GM12878 (cell line): ENCODE measurements around the gene NTM. TPM values are rescaled to one million over a fixed set of nuclear protein-coding genes. Genes with fewer than 3 reads are reported as not detected.

Experiments used
- ATAC-seq: fragments of 200-7000 bp; cut with Tn5 transposase; 3 replicates; pipeline ENCODE4 v1.9.1; 2020; ENCODE audit warnings: mild to moderate bottlenecking, moderate library complexity
- BruUV-seq: library from RNA; stranded (reverse); fragments of 400-500 nt; replicated peaks from 2 replicates; lab custom pipeline; 2021; lab: Mats Ljungman, UMichigan
- CTCF ChIA-PET: fragments of 300-600 bp; sonication (Branson Sonifier 250); formaldehyde crosslinking; extraction: SDS; loops from one replicate; lab custom pipeline; 2021; ENCODE audit warnings: inconsistent platforms; lab: Yijun Ruan, JAX
- POLR2A ChIA-PET: fragments of 350-600 bp; formaldehyde crosslinking; extraction: SDS; loops from one replicate; lab custom pipeline; 2021; ENCODE audit warnings: inconsistent platforms; lab: Charles Lee
- RAD21 ChIA-PET: fragments of 300-600 bp; sonication (Branson Sonifier 250); formaldehyde crosslinking; loops from one replicate; lab custom pipeline; 2023; ENCODE audit warnings: antibody characterized with exemption; ENCODE audit not compliant: unreplicated experiment; lab: Charles Lee
- SMC1A ChIA-PET: fragments of 300-600 bp; sonication (Branson Sonifier 250); formaldehyde crosslinking; loops from one replicate; lab custom pipeline; 2023; ENCODE audit not compliant: unreplicated experiment, uncharacterized antibody; lab: Charles Lee
- DNase-seq: peaks from one replicate; pipeline ENCODE4 v3.0.0-alpha.2; 2011; ENCODE audit warnings: low read depth, low spot score
- FAIRE-seq: peaks from 3 replicates; lab custom pipeline; 2011; peaks lifted over from hg19 to GRCh38; lab: Jason Lieb, UNC
- H2AFZ ChIP-seq: 2 replicates; pipeline ENCODE4 v1.6.0; 2011; ENCODE audit warnings: low read depth, low read length, control low read depth; ENCODE audit not compliant: control insufficient read depth
- H3K27ac ChIP-seq: 2 replicates; pipeline ENCODE4 v1.5.1; 2011; ENCODE audit warnings: control low read depth; ENCODE audit not compliant: control insufficient read depth, insufficient read depth
- H3K27me3 ChIP-seq, 2 experiments: replicated peaks in 1 of 2; 2 replicates each; pipeline versions ENCODE4 v1.6.0 to v1.6.1; 2011; ENCODE audit warnings: low read length in 1 of 2; ENCODE audit not compliant: control insufficient read depth in 2 of 2, insufficient read depth in 2 of 2
- H3K36me3 ChIP-seq, 2 experiments: 2 replicates each; pipeline ENCODE4 v1.5.1; 2011; ENCODE audit warnings: low read length in 1 of 2; ENCODE audit not compliant: control insufficient read depth in 2 of 2, insufficient read depth in 2 of 2
- H3K4me1 ChIP-seq: 2 replicates; pipeline ENCODE4 v1.6.1; 2011; ENCODE audit warnings: mild to moderate bottlenecking, low read length, moderate library complexity, mixed read lengths; ENCODE audit not compliant: control insufficient read depth, insufficient read depth
- H3K4me2 ChIP-seq: 2 replicates; pipeline ENCODE4 v1.6.0; 2011; ENCODE audit warnings: control low read depth; ENCODE audit not compliant: control insufficient read depth, insufficient read depth
- H3K4me3 ChIP-seq: fragments of 200-600 bp; sonication (generic); 2 replicates; pipeline ENCODE4 v1.5.1; 2016
- H3K79me2 ChIP-seq: 2 replicates; pipeline ENCODE4 v1.6.0; 2011; ENCODE audit warnings: low read length; ENCODE audit not compliant: control insufficient read depth, insufficient read depth
- H3K9ac ChIP-seq: 2 replicates; pipeline ENCODE4 v1.8.0; 2011; ENCODE audit warnings: low read length, control low read depth, mixed read lengths; ENCODE audit not compliant: control insufficient read depth, insufficient read depth
- H3K9me3 ChIP-seq: replicated peaks from 3 replicates; pipeline ENCODE4 v1.5.1; 2011; ENCODE audit warnings: mild to moderate bottlenecking, low read length; ENCODE audit not compliant: control insufficient read depth, insufficient read depth
- H4K20me1 ChIP-seq: 2 replicates; pipeline ENCODE4 v1.6.0; 2011; ENCODE audit not compliant: control insufficient read depth, insufficient read depth
- ASH2L ChIP-seq: fragments of 300-600, 200-600 bp; sonication (generic); IDR thresholded peaks from 2 replicates; pipeline ENCODE4 v1.6.1; 2017; ENCODE audit warnings: low read depth, mild to moderate bottlenecking, borderline replicate concordance
- BHLHE40 ChIP-seq, 2 experiments: fragments of 450-650 bp in 1 of 2; IDR thresholded peaks; 2 replicates each; pipeline ENCODE4 v1.6.1; 2011 to 2017; ENCODE audit warnings: low read depth in 2 of 2, borderline replicate concordance in 1 of 2, improper control_type of control experiment in 1 of 2, low read length in 1 of 2, mild to moderate bottlenecking in 1 of 2
- EGR1 ChIP-seq, 2 experiments: IDR thresholded peaks; 1 replicate in 1 of 2; 2 replicates in 1 of 2; pipeline ENCODE4 v1.6.1; 2011 to 2012; ENCODE audit warnings: low read depth in 2 of 2, low read length in 2 of 2, borderline replicate concordance in 1 of 2, mild to moderate bottlenecking in 1 of 2, moderate library complexity in 1 of 2
- MYC ChIP-seq: IDR thresholded peaks from 2 replicates; pipeline ENCODE4 v1.6.1; 2011; ENCODE audit warnings: mild to moderate bottlenecking, low read length, moderate library complexity, inconsistent platforms; ENCODE audit not compliant: insufficient read depth, insufficient replicate concordance, insufficient read length, severe bottlenecking
- NFXL1 ChIP-seq: fragments of 450-650 bp; IDR thresholded peaks from 2 replicates; pipeline ENCODE4 v1.6.1; 2017; ENCODE audit warnings: antibody characterized with exemption, mild to moderate bottlenecking, borderline replicate concordance
- NFYA ChIP-seq: IDR thresholded peaks from 2 replicates; pipeline ENCODE4 v1.6.1; 2011; ENCODE audit warnings: low read depth, mild to moderate bottlenecking, low read length, improper control_type of control experiment, borderline replicate concordance
- PML ChIP-seq: IDR thresholded peaks from 2 replicates; pipeline ENCODE4 v1.6.1; 2012; ENCODE audit warnings: low read length, inconsistent platforms
- POU2F2 ChIP-seq: IDR thresholded peaks from 3 replicates; pipeline ENCODE4 v1.6.1; 2011; ENCODE audit warnings: low read depth, mild to moderate bottlenecking, low read length, borderline replicate concordance
- ZNF24 ChIP-seq: fragments of 450-650 bp; IDR thresholded peaks from 2 replicates; pipeline ENCODE4 v1.6.1; 2017; ENCODE audit warnings: antibody characterized with exemption, mild to moderate bottlenecking
- WGBS: methylation state at CpG from one replicate; pipeline ENCODE4 v1.1.6; 2016; ENCODE audit warnings: low lambda C conversion rate; ENCODE audit not compliant: insufficient replicate concordance, insufficient coverage; ENCODE audit errors: missing lambda C conversion rate; 5-methylcytosine and 5-hydroxymethylcytosine counted together
- in situ Hi-C: fragments of 300-500 bp; cut with MboI; formaldehyde crosslinking; loops from 9 replicates; pipeline ENCODE4 v1.14.3; 2018; ENCODE audit warnings: mixed read lengths
- intact Hi-C: fragments of 100-400 bp; cut with micrococcal nuclease; formaldehyde crosslinking; loops from one replicate; pipeline ENCODE4 v1.14.2; 2022; ENCODE audit not compliant: unreplicated experiment
- polyA plus RNA-seq, 11 experiments: library from polyadenylated mRNA; depleted of rRNA in 4 of 11; unstranded in 6 of 11; stranded (reverse) in 5 of 11; fragments of >200 nt; fragmentation: Nextera tagmentation in 4 of 11; fragmentation: Illumina TruSeq in 1 of 11; extraction: Ambion mirVana in 4 of 11; extraction: Trizol in 1 of 11; gene quantifications; 1 replicate in 1 of 11; 2 replicates in 10 of 11; pipeline versions ENCODE4 v1.2.1 to v1.2.3, GENCODE V29; 2011 to 2016; ENCODE audit warnings: inconsistent platforms in 2 of 11, missing spikeins in 2 of 11, low read depth in 1 of 11
- total RNA-seq, 4 experiments: library from RNA; depleted of rRNA in 3 of 4; stranded (reverse); fragments of >200 nt in 3 of 4; fragmentation: Illumina TruSeq in 1 of 4; extraction: Trizol in 1 of 4; gene quantifications; 2 replicates each; pipeline versions ENCODE4 v1.2.1 to v1.2.3, GENCODE V29; 2013 to 2021
- TF ChIP-seq, protein P1 (sequence below): fragments of 450-650 bp; formaldehyde crosslinking; IDR thresholded peaks from 2 replicates; pipeline ENCODE4 v1.4.0; 2020; ENCODE audit warnings: mild to moderate bottlenecking, moderate library complexity
- TF ChIP-seq, protein P2 (sequence below): fragments of 450-650 bp; IDR thresholded peaks from 2 replicates; pipeline ENCODE4 v1.6.1; 2017; ENCODE audit warnings: mild to moderate bottlenecking, low read depth, inconsistent platforms; ENCODE audit not compliant: poor library complexity, severe bottlenecking

NTM gene
- total and polyA plus RNA-seq, 10 of the 15 experiments (the other 5 are each of a cell fraction or from before 2014, with no cell fraction given), result not detected

GRCh38 chr11:131766637-131767036 is 396.2 kb downstream of the NTM start (continued):
- TF ChIP-seq POU2F2 (no peak), NFYA (no peak)
- TF ChIP-seq, protein P1, sequence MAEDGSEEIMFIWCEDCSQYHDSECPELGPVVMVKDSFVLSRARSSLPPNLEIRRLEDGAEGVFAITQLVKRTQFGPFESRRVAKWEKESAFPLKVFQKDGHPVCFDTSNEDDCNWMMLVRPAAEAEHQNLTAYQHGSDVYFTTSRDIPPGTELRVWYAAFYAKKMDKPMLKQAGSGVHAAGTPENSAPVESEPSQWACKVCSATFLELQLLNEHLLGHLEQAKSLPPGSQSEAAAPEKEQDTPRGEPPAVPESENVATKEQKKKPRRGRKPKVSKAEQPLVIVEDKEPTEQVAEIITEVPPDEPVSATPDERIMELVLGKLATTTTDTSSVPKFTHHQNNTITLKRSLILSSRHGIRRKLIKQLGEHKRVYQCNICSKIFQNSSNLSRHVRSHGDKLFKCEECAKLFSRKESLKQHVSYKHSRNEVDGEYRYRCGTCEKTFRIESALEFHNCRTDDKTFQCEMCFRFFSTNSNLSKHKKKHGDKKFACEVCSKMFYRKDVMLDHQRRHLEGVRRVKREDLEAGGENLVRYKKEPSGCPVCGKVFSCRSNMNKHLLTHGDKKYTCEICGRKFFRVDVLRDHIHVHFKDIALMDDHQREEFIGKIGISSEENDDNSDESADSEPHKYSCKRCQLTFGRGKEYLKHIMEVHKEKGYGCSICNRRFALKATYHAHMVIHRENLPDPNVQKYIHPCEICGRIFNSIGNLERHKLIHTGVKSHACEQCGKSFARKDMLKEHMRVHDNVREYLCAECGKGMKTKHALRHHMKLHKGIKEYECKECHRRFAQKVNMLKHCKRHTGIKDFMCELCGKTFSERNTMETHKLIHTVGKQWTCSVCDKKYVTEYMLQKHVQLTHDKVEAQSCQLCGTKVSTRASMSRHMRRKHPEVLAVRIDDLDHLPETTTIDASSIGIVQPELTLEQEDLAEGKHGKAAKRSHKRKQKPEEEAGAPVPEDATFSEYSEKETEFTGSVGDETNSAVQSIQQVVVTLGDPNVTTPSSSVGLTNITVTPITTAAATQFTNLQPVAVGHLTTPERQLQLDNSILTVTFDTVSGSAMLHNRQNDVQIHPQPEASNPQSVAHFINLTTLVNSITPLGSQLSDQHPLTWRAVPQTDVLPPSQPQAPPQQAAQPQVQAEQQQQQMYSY (CRISPR knock-in tag), result no peak

DNA sequence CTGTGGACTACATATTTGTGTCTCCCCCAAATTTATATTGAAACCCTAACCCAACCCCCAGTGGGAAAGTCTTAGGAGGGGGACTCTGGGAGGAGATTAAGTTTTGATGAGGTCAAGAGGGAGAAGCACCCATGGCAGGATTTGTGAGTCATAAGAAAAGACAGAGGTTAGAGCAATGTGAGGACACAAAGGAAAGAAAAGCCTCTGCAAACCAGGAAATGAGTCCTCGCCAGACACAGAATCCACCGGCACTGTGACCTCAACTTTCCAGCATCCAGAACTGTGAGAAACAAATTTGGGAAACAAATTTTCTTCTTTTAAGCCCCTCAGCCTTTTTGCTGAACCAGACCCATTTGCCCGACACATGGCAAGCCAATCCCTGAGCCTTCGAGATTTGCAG is 397.0 kb downstream of the NTM start:
- SMC1A ChIA-PET, result no interaction called here
- Histone ChIP-seq H3K9ac (no peak overlapping the region), H3K27me3 (peaks cover 0 to 3% of the 10 kb centered on the region in 2 experiments; a peak in 2 of 4 replicates), H4K20me1 (no peaks in the 10 kb centered on the region), H3K9me3 (no peaks in the 10 kb centered on the region), H3K4me2 (no peak overlapping the region), H3K4me1 (no peaks in the 10 kb centered on the region), H3K79me2 (no peaks in the 10 kb centered on the region), H2AFZ (no peak overlapping the region), H3K36me3 (no peaks in the 10 kb centered on the region), H3K27ac (no peak overlapping the region), H3K4me3 (no peak overlapping the region)
- POLR2A ChIA-PET, result no interaction called here
- RAD21 ChIA-PET, result no interaction called here
- CTCF ChIA-PET, result no interaction called here
- in situ Hi-C loops, result no loop called here
- 81% methylated on average over 4 of the region's 4 CpGs for WGBS
- FAIRE-seq (no peak), DNase-seq (no peak), ATAC-seq (no peak)
- BruUV-seq, result no TSS peak
- intact Hi-C loops, result no loop called here
- TF ChIP-seq EGR1 (IDR thresholded peaks at IDR 0.05; ENCODE audit: borderline replicate concordance in 1 of 2, low read depth in 2 of 2, low read length in 2 of 2) (no peak), ZNF24 (no peak), BHLHE40 (IDR thresholded peaks at IDR 0.05; ENCODE audit: borderline replicate concordance in 1 of 2, low read depth in 2 of 2, low read length in 1 of 2) (no peak), NFXL1 (no peak), ASH2L (no peak), PML (no peak), MYC (no peak)
- TF ChIP-seq, protein P1 (CRISPR knock-in tag), result no peak
- TF ChIP-seq, protein P2, sequence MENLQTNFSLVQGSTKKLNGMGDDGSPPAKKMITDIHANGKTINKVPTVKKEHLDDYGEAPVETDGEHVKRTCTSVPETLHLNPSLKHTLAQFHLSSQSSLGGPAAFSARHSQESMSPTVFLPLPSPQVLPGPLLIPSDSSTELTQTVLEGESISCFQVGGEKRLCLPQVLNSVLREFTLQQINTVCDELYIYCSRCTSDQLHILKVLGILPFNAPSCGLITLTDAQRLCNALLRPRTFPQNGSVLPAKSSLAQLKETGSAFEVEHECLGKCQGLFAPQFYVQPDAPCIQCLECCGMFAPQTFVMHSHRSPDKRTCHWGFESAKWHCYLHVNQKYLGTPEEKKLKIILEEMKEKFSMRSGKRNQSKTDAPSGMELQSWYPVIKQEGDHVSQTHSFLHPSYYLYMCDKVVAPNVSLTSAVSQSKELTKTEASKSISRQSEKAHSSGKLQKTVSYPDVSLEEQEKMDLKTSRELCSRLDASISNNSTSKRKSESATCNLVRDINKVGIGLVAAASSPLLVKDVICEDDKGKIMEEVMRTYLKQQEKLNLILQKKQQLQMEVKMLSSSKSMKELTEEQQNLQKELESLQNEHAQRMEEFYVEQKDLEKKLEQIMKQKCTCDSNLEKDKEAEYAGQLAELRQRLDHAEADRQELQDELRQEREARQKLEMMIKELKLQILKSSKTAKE, result no peak
